HUDEP-2 (cell line): ENCODE data around the gene VDAC1.
A peak's percentile ranks its signal among the peaks of the same experiment; 100 is the strongest.

Experiments used
- DNase-seq, 76 experiments: peaks; one replicate each; lab custom pipeline; 2025; ENCODE audit not compliant: unreplicated experiment in 76 of 76; lab: John Stamatoyannopoulos, UW

The VDAC1 gene

GRCh38 chr5:133930061-133930812 is 74.5 kb downstream of the VDAC1 start:
- DNase-seq: peak in 6 of 76 experiments; percentile 7 to 29 (median 18)

GRCh38 chr5:133928587-133929393 is 76.0 kb downstream of the VDAC1 start:
- no peak for DNase-seq

GRCh38 chr5:133927300-133928180 is 77.2 kb downstream of the VDAC1 start:
- DNase-seq: no peak

GRCh38 chr5:133926489-133927299 is 78.1 kb downstream of the VDAC1 start:
- DNase-seq: no peak

- no peak for DNase-seq
These were observed 78.8 kb downstream of the VDAC1 start for GRCh38 chr5:133925866-133926488.

GRCh38 chr5:133925269-133925668 is 79.5 kb downstream of the VDAC1 start:
- DNase-seq: no peak

GRCh38 chr5:133924221-133924920 is 80.4 kb downstream of the VDAC1 start:
- no peak for DNase-seq

- no peak for DNase-seq
These were observed 82.8 kb downstream of the VDAC1 start for GRCh38 chr5:133921979-133922378.
